Measurements from ENCODE around the gene ZFP36L2.
A peak's percentile ranks its signal among the peaks of the same experiment; 100 is the strongest.

DNA sequence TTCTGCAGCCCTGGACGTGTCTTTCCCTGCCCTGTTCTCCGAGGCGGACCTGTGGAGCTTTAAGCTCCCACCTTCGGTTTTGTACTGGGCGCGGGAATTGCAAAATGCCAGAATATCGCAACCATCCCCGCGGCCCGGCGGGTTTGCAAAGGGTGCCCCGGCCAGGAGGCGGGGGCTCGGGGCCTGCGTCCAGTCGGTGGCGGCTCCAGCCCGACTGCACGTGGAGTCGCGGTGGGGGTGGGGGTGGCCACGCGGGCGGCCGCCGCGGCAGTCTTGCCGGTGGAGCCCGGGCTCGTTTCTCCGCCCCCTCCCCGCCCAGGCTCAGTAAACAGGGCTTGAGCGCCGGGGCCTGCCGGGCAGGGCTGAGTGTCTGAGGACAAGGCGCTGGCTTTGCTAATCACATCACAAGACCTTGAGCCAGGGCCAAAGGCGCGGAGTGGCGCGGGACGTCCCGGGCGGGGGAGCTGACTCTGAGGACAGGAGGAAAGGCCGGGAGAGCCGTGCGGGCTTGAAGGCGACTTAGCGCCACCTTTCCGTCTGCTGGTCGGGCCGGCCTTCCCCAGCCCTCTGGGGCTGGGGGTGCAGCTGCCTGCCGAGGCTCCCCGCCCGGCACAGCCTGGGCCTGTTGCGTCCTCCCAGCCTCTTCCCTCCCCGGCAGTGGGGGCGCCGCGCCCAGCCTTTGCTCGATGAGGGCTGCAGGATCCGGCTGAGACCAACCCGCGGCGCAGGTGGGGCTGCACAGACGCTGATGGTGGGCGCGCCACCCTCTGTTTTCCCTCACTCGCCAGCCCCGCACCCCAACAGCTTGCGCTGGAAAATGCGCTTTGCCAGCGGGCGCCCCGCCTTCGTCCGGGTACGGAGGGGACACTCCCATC lies 786 bp upstream of the ZFP36L2 start:
- TF ChIP-seq, protein P1, sequence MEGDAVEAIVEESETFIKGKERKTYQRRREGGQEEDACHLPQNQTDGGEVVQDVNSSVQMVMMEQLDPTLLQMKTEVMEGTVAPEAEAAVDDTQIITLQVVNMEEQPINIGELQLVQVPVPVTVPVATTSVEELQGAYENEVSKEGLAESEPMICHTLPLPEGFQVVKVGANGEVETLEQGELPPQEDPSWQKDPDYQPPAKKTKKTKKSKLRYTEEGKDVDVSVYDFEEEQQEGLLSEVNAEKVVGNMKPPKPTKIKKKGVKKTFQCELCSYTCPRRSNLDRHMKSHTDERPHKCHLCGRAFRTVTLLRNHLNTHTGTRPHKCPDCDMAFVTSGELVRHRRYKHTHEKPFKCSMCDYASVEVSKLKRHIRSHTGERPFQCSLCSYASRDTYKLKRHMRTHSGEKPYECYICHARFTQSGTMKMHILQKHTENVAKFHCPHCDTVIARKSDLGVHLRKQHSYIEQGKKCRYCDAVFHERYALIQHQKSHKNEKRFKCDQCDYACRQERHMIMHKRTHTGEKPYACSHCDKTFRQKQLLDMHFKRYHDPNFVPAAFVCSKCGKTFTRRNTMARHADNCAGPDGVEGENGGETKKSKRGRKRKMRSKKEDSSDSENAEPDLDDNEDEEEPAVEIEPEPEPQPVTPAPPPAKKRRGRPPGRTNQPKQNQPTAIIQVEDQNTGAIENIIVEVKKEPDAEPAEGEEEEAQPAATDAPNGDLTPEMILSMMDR (IDR thresholded peaks at IDR 0.05) = peak in 3 of 5 experiments; percentile 30 to 51 (median 34)
- TF ChIP-seq POLR2A (IDR thresholded peaks at IDR 0.05) = peak; percentile 16

Data from transverse colon (tissue), 3 donors.